HG03196 (cell line): ENCODE results near the gene UTP4.

Experiments
- ATAC-seq: cut with Tn5 transposase; IDR thresholded peaks from one replicate; pipeline ENCODE4 v1.9.1; 2021; ENCODE audit not compliant: unreplicated experiment

UTP4 gene

GRCh38 chr16:69169607-69170352 lies 37.3 kb downstream of the UTP4 start:
- no peak for ATAC-seq

- no peak for ATAC-seq
Observed at GRCh38 chr16:69171325-69172084, 39.1 kb downstream of the UTP4 start.

GRCh38 chr16:69176033-69176800 lies 43.8 kb downstream of the UTP4 start:
- no peak for ATAC-seq

GRCh38 chr16:69179328-69180010 lies 47.0 kb downstream of the UTP4 start:
- ATAC-seq, result no peak

GRCh38 chr16:69180011-69180338 lies 47.5 kb downstream of the UTP4 start:
- no peak for ATAC-seq

- no peak for ATAC-seq
Observed at GRCh38 chr16:69182730-69183416, 50.4 kb downstream of the UTP4 start.

- peak; percentile 78 for ATAC-seq
Observed at GRCh38 chr16:69186642-69187445, 54.4 kb downstream of the UTP4 start, which contains the start of gene SNTB2. SNTB2 (plus strand) TSS chr16:69187164; CDS start chr16:69187167, 3 bp downstream.

- ATAC-seq, result peak; percentile 21
Observed at GRCh38 chr16:69187446-69188235, 55.2 kb downstream of the UTP4 start.

GRCh38 chr16:69188236-69188549 lies 55.7 kb downstream of the UTP4 start:
- no peak for ATAC-seq

- ATAC-seq, result no peak
Observed at GRCh38 chr16:69188716-69189115, 56.3 kb downstream of the UTP4 start.

- no peak for ATAC-seq
Observed at GRCh38 chr16:69190046-69190588, 57.7 kb downstream of the UTP4 start.

GRCh38 chr16:69190598-69190997 lies 58.1 kb downstream of the UTP4 start:
- no peak for ATAC-seq

GRCh38 chr16:69191136-69191535 lies 58.7 kb downstream of the UTP4 start:
- no peak for ATAC-seq

GRCh38 chr16:69193855-69194254 lies 61.4 kb downstream of the UTP4 start:
- ATAC-seq, result no peak

- no peak for ATAC-seq
Observed at GRCh38 chr16:69194488-69194887, 62.0 kb downstream of the UTP4 start.

GRCh38 chr16:69195369-69196029 lies 63.0 kb downstream of the UTP4 start:
- no peak for ATAC-seq

GRCh38 chr16:69197573-69197972 lies 65.1 kb downstream of the UTP4 start:
- no peak for ATAC-seq

GRCh38 chr16:69199382-69199781 lies 66.9 kb downstream of the UTP4 start:
- ATAC-seq, result no peak
